ENCODE results near the gene LIMS1.
"Not testable (repeated sequence)": the region's sequence is repeated elsewhere in the genome, so short reads cannot be mapped to it uniquely, and the experiment has no call there.

LIMS1 gene

GRCh38 chr2:108662207-108662612 is 127.9 kb downstream of the LIMS1 start:
- H3K4me3 Mint-ChIP-seq; H3K27ac Mint-ChIP-seq; H3K36me3 Mint-ChIP-seq; H3K9me3 Mint-ChIP-seq (ENCODE audit: low read depth); H3K27me3 Mint-ChIP-seq; H3K4me1 Mint-ChIP-seq (ENCODE audit: low read depth): not testable (repeated sequence)

- H3K4me3 Mint-ChIP-seq; H3K36me3 Mint-ChIP-seq; H3K9me3 Mint-ChIP-seq (ENCODE audit: low read depth); H3K27me3 Mint-ChIP-seq; H3K4me1 Mint-ChIP-seq (ENCODE audit: low read depth); H3K27ac Mint-ChIP-seq: not testable (repeated sequence)
Observed at GRCh38 chr2:108663346-108663745, 129.1 kb downstream of the LIMS1 start.

DNA sequence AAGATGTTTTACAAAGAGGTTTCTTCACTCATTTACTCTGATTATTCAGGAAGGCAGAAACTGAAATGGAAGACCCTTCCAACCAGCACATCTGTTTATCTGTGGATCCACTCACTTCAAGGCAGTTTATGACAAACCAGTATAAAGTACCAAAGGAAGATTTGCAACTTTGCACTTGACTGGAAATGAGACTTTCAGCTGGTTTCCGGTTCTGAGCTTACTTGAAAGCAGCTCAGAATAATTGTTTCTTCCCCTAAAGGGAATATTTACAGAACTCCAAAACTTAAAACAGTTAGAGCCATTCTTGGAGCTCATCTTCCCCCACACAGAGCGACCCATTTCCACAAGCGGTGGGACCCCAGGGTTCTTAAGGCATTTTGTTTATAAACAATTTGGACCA is 129.8 kb downstream of the LIMS1 start:
- H3K36me3 Mint-ChIP-seq; H3K4me1 Mint-ChIP-seq (ENCODE audit: low read depth); H3K27me3 Mint-ChIP-seq; H3K27ac Mint-ChIP-seq; H3K4me3 Mint-ChIP-seq; H3K9me3 Mint-ChIP-seq (ENCODE audit: low read depth): not testable (repeated sequence)

GRCh38 chr2:108664979-108665378 is 130.7 kb downstream of the LIMS1 start:
- not testable (repeated sequence) for H3K4me1 Mint-ChIP-seq (ENCODE audit: low read depth); H3K36me3 Mint-ChIP-seq; H3K27ac Mint-ChIP-seq; H3K4me3 Mint-ChIP-seq; H3K27me3 Mint-ChIP-seq; H3K9me3 Mint-ChIP-seq (ENCODE audit: low read depth)

GRCh38 chr2:108665975-108666374 is 131.7 kb downstream of the LIMS1 start:
- not testable (repeated sequence) for H3K9me3 Mint-ChIP-seq (ENCODE audit: low read depth); H3K36me3 Mint-ChIP-seq; H3K27ac Mint-ChIP-seq; H3K27me3 Mint-ChIP-seq; H3K4me3 Mint-ChIP-seq; H3K4me1 Mint-ChIP-seq (ENCODE audit: low read depth)

- not testable (repeated sequence) for H3K9me3 Mint-ChIP-seq (ENCODE audit: low read depth); H3K36me3 Mint-ChIP-seq; H3K4me1 Mint-ChIP-seq (ENCODE audit: low read depth); H3K27me3 Mint-ChIP-seq; H3K27ac Mint-ChIP-seq; H3K4me3 Mint-ChIP-seq
Observed at GRCh38 chr2:108667140-108667539, 132.9 kb downstream of the LIMS1 start.

DNA sequence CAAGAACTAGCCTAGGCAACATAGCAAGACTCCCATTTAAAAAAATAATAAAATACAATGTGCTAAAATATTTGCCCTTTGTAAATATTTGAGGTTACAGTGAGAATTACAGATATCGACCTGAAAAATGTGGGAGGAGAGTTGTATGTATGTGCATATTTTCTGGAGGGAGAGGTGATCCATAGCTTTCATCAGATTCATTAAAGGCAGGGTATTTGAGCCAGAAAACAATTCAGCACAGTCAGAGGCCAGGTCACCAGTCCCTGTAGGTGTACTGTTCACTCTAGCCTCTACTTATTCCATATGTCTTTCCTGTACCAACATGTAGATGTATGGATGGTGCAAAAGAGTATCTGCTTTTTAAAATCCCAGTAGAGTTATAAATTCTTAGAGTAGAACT is 136.0 kb downstream of the LIMS1 start:
- not testable (repeated sequence) for H3K27ac Mint-ChIP-seq; H3K9me3 Mint-ChIP-seq (ENCODE audit: low read depth); H3K4me1 Mint-ChIP-seq (ENCODE audit: low read depth); H3K4me3 Mint-ChIP-seq; H3K36me3 Mint-ChIP-seq; H3K27me3 Mint-ChIP-seq

DNA sequence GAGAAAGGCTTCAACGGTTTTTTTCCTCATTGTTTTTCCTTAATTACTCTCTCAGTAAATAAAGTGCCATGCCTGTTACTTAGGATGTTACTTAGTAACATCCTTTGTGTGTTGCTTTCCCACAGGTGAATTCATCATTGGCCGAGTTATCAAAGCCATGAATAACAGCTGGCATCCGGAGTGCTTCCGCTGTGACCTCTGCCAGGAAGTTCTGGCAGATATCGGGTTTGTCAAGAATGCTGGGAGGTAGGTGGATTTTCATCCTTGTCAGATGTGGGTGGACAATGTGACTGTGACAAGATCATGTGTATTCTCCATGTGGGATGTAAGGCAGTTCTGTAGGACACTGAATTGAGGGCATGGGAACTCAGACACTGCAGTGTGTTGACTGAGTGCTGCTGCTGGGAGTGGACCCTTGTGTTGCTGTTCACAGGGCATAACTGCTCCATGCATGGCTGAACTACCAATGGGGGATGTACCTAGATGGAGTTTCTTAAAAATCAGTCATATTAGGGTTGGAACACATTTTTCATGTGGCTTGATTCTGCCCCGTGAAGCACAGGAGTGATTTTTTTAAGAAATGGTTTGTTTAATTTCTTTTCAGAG is 138.0 kb downstream of the LIMS1 start:
- not testable (repeated sequence) for H3K27ac Mint-ChIP-seq; H3K4me1 Mint-ChIP-seq (ENCODE audit: low read depth); H3K4me3 Mint-ChIP-seq; H3K36me3 Mint-ChIP-seq; H3K9me3 Mint-ChIP-seq (ENCODE audit: low read depth); H3K27me3 Mint-ChIP-seq

GRCh38 chr2:108676522-108676921 is 142.3 kb downstream of the LIMS1 start:
- H3K36me3 Mint-ChIP-seq; H3K9me3 Mint-ChIP-seq (ENCODE audit: low read depth); H3K27me3 Mint-ChIP-seq; H3K27ac Mint-ChIP-seq; H3K4me3 Mint-ChIP-seq; H3K4me1 Mint-ChIP-seq (ENCODE audit: low read depth): not testable (repeated sequence)

GRCh38 chr2:108677239-108677744 is 143.0 kb downstream of the LIMS1 start:
- not testable (repeated sequence) for H3K27me3 Mint-ChIP-seq; H3K27ac Mint-ChIP-seq; H3K9me3 Mint-ChIP-seq (ENCODE audit: low read depth); H3K36me3 Mint-ChIP-seq; H3K4me3 Mint-ChIP-seq; H3K4me1 Mint-ChIP-seq (ENCODE audit: low read depth)

DNA sequence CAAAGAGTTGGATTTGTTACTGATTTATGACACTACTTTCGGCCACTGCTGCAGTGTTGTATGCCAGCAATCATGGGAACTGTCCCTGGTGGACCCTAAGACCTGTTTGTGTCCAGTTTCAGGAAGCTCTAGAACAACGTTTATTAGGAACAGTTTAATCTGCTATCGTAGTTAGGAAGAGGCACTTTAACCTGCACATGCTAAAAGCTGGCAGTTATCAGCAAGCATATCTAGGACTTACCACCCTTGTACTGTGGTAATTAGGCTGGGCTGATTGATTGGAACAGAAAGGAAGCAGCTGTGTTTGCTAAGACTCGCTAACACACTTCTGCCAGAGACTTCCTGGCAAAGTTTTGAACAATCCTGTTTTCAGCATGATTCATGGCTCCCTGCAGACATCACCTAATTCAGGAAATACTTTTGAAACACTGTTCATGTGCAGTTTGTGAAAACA is 144.0 kb downstream of the LIMS1 start:
- not testable (repeated sequence) for H3K4me1 Mint-ChIP-seq (ENCODE audit: low read depth); H3K27ac Mint-ChIP-seq; H3K36me3 Mint-ChIP-seq

GRCh38 chr2:108680805-108681204 is 146.5 kb downstream of the LIMS1 start:
- not testable (repeated sequence) for H3K4me1 Mint-ChIP-seq (ENCODE audit: low read depth); H3K27ac Mint-ChIP-seq; H3K36me3 Mint-ChIP-seq; H3K27me3 Mint-ChIP-seq; H3K9me3 Mint-ChIP-seq (ENCODE audit: low read depth); H3K4me3 Mint-ChIP-seq

More for the DNA sequence above, 144.0 kb downstream of the LIMS1 start:
- not testable (repeated sequence) for H3K9me3 Mint-ChIP-seq (ENCODE audit: low read depth); H3K4me3 Mint-ChIP-seq; H3K27me3 Mint-ChIP-seq

DNA sequence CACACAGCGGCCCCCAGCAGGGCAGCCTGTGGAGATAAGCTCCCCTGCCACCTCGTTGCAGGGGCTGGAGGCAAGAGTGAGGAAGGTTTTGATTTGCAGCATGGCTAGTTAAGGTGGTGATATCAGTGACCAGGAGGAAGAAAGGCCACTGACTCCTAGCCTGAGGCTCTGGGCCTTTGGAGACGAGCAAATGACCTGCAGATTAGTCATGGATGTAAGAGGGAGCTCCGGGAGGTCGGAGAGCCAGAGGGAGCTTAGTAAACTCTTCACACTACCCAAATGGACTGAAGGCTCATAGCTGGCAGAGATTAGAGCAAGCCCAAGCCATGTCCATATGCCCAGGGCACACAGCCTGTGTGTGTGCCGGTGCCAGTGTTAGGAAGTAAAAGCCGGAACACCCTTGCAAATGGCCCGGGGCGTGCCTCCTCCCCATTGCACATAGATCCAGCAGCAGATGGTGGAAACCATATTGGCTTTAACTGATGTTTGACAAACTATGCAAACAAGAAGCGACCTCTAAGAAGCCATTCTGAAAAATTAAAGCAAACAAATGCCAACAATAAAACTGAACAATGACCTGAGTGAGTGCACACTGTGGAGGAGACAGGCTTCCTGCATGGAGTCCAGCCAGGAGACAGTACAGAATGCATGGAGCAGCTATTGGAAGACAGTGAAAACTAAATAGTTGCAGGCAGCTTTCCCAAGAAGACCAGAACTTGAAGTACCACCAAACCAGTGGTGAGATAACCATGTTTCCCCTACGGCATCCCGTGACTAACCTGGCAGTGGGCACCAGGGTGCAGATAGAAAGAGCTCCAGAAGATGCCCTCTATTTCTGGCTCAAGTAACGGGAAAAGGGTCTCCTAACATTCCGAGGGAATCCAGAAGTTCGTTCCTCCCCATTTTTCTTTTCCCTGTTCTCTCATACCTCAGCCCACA is 154.8 kb downstream of the LIMS1 start:
- H3K36me3 Mint-ChIP-seq; H3K27me3 Mint-ChIP-seq; H3K9me3 Mint-ChIP-seq (ENCODE audit: low read depth); H3K4me1 Mint-ChIP-seq (ENCODE audit: low read depth); H3K4me3 Mint-ChIP-seq; H3K27ac Mint-ChIP-seq: not testable (repeated sequence)

DNA sequence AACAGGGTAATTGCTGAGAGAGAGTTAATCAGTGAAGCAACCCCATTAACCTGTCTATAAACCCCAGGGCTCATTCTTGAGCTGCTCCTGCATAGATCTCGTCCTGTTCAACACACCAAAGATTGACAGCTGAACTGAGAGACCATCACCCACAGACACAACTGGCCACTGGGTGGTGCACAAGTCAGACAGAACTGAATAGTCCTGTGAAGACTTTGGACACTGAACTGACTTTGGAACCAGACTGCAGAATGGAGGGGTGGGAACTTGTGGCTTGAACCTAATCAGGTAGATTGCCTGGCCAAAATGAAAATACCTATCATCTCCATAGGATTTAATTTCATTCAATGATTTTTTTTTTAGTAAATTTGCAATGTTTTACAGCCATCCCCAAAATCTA is 155.7 kb downstream of the LIMS1 start:
- not testable (repeated sequence) for H3K27ac Mint-ChIP-seq; H3K4me1 Mint-ChIP-seq (ENCODE audit: low read depth); H3K36me3 Mint-ChIP-seq; H3K4me3 Mint-ChIP-seq; H3K9me3 Mint-ChIP-seq (ENCODE audit: low read depth); H3K27me3 Mint-ChIP-seq

DNA sequence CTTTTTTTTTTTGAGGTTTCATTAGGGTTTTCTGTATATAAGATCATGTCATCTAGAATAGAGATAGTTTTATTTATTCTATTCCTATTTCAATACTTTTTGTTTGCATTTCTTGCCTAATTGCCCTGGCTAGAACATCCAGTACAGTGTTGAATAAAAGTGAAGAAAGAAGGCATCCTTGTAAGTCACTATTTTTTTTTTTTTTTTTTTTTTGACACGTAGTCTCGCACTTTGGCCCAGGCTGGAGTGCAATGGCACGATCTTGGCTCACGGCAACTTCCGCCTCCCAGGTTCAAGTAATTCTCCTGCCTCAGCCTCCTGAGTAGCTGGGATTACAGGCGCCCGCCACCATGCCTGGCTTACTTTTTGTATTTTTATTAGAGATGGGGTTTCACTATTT is 157.2 kb downstream of the LIMS1 start:
- Mint-ChIP-seq H3K4me1 (ENCODE audit: low read depth) (no peaks in the 10 kb centered on the region), H3K4me3 (no peak overlapping the region), H3K27ac (no peak overlapping the region), H3K36me3 (no peaks in the 10 kb centered on the region), H3K27me3 (no peaks in the 10 kb centered on the region), H3K9me3 (ENCODE audit: low read depth) (no peaks in the 10 kb centered on the region)

DNA sequence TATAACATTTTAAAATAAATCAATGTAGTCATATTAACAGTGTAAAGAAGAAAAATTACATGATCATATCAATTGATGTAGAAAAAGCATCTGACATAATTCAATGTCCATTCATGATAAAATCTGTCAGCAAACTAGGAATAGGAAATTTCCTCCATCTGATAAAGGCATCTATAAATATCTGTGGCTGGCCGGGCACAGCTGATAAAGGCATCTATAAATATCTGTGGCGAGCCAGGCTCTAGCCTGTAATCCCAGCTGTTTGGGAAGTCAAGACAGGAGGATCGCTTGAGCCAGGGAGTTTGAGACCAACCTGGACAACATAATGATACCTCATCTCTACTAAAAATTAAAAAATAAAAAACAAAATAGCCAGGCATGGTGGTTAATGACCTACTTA is 166.9 kb downstream of the LIMS1 start:
- Mint-ChIP-seq H3K27ac (no peak overlapping the region), H3K4me3 (no peak overlapping the region), H3K36me3 (peaks cover under 1% of the 10 kb centered on the region), H3K27me3 (no peaks in the 10 kb centered on the region), H3K9me3 (ENCODE audit: low read depth) (no peaks in the 10 kb centered on the region), H3K4me1 (ENCODE audit: low read depth) (no peaks in the 10 kb centered on the region)

All from activated naive CD8-positive, alpha-beta T cell (primary cell).